Aorta (tissue), 5 donors: ENCODE data around the gene TADA2B. TPM values are rescaled to one million over a fixed set of nuclear protein-coding genes. Genes with fewer than 3 reads are reported as not detected.

Experiments used
- ATAC-seq: fragments of 200-7000 bp; cut with Tn5 transposase; one replicate; pipeline ENCODE4 v1.9.1; 2022; ENCODE audit warnings: moderate library complexity; ENCODE audit not compliant: low FRiP score
- DNase-seq, 2 donors: peaks; one replicate each; pipeline ENCODE4 v3.0.0-alpha.2; 2020
- H3K27ac ChIP-seq, 2 donors: one replicate each; pipeline ENCODE4 v1.5.1; 2013; ENCODE audit warnings: low read length in 2 of 2, mild to moderate bottlenecking in 2 of 2, moderate library complexity in 2 of 2, control low read depth in 1 of 2, inconsistent platforms in 1 of 2, low read depth in 1 of 2
- H3K27me3 ChIP-seq, 2 donors: one replicate each; pipeline ENCODE4 v1.6.1; 2013; ENCODE audit warnings: control low read depth in 1 of 2, low read length in 1 of 2, mild to moderate bottlenecking in 1 of 2, moderate library complexity in 1 of 2; ENCODE audit not compliant: insufficient read depth in 2 of 2, control insufficient read depth in 1 of 2
- H3K36me3 ChIP-seq, 2 donors: one replicate each; pipeline ENCODE4 v1.6.1; 2013; ENCODE audit warnings: control low read depth in 1 of 2, low read length in 1 of 2, mild to moderate bottlenecking in 1 of 2; ENCODE audit not compliant: insufficient read depth in 2 of 2, control insufficient read depth in 1 of 2
- H3K4me1 ChIP-seq, 2 donors: one replicate each; pipeline ENCODE4 v1.6.1; 2013; ENCODE audit warnings: low read length in 2 of 2, control low read depth in 1 of 2, mild to moderate bottlenecking in 1 of 2, moderate library complexity in 1 of 2; ENCODE audit not compliant: insufficient read depth in 2 of 2, control insufficient read depth in 1 of 2
- H3K4me3 ChIP-seq, 2 donors: one replicate each; pipeline ENCODE4 v1.5.1; 2013; ENCODE audit warnings: low read length in 2 of 2, control low read depth in 1 of 2, mild to moderate bottlenecking in 1 of 2
- H3K9me3 ChIP-seq: one replicate; pipeline ENCODE4 v1.6.1; 2013; ENCODE audit warnings: mild to moderate bottlenecking, low read length; ENCODE audit not compliant: control insufficient read depth
- WGBS, 2 donors: extraction: QIAGEN DNeasy Blood & Tissue Kit; methylation state at CpG; one replicate each; pipeline ENCODE4 v1.1.7; 2013; 5-methylcytosine and 5-hydroxymethylcytosine counted together
- intact Hi-C, 2 donors: fragments of 100-400 bp; cut with DNase I; formaldehyde crosslinking; loops; one replicate each; pipeline versions ENCODE4 v1.14.2 to v1.15.0; 2022
- polyA plus RNA-seq, 2 donors: library from polyadenylated mRNA; stranded (reverse); fragments of 200-250 nt; gene quantifications; one replicate each; pipeline ENCODE4 v1.2.3, GENCODE V29; 2013
- total RNA-seq, 2 donors: library from RNA; stranded (reverse); fragmentation: NEBNext Ultra II Directional; extraction: Animal tissue kit (Norgen Biotek cat#: 25700); gene quantifications; one replicate each; pipeline ENCODE4 v1.2.1, GENCODE V29; 2021
- donor health status: healthy with polysubstance abuse.
- donor health status: Bipolar disorder and iron deficiency.
- donor health status: DM: no; HTN: no; CAD: no.
- donor health status: DM: no; HTN: no; CAD: no.
- donor health status: DM: yes; HTN: yes; CAD: no.

TADA2B gene
- total and polyA plus RNA-seq, 4 donors: 6.5 to 19.2 (median 13.3) TPM

DNA sequence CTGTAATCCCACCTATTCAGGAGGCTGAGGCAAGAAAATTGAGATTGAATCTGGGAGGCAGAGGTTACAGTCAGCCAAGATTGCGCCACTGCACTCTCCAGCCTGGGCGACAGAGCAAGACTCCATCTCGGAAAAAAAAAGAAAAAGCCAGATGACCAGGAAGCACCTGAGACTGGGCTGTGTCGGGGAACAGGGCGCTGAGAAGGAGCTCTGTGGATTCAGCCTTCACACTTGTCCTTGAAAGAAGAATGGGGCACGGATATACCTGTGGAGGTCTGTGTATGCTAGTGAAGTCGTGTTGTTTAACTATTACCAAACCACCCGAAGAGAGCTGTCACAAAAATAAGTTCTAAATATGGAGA is 39.3 kb upstream of the TADA2B start:
- no peak for ATAC-seq
- H3K27me3 ChIP-seq: no peaks in the 10 kb centered on the region
- no peak overlapping the region for H3K4me3 ChIP-seq
- DNase-seq: no peak
- intact Hi-C loops: no loop called here
- H3K9me3 ChIP-seq: no peaks in the 10 kb centered on the region
- peaks cover 0 to 12% of the 10 kb centered on the region in 2 donors for H3K36me3 ChIP-seq
- 86 to 87% methylated on average over 8 of the region's 8 CpGs for WGBS, 2 donors
- H3K4me1 ChIP-seq: no peaks in the 10 kb centered on the region
- no peak overlapping the region for H3K27ac ChIP-seq

GRCh38 chr4:7004331-7004730 is 38.8 kb upstream of the TADA2B start:
- Histone ChIP-seq H3K9me3 (no peaks in the 10 kb centered on the region), H3K4me1 (no peaks in the 10 kb centered on the region), H3K4me3 (no peak overlapping the region), H3K27ac (no peak overlapping the region), H3K36me3 (peaks cover 0 to 12% of the 10 kb centered on the region in 2 donors), H3K27me3 (no peaks in the 10 kb centered on the region)
- intact Hi-C loops: no loop called here
- DNase-seq (no peak), ATAC-seq (no peak)
- WGBS, 2 donors: 84 to 90% methylated on average over 4 of the region's 4 CpGs

DNA sequence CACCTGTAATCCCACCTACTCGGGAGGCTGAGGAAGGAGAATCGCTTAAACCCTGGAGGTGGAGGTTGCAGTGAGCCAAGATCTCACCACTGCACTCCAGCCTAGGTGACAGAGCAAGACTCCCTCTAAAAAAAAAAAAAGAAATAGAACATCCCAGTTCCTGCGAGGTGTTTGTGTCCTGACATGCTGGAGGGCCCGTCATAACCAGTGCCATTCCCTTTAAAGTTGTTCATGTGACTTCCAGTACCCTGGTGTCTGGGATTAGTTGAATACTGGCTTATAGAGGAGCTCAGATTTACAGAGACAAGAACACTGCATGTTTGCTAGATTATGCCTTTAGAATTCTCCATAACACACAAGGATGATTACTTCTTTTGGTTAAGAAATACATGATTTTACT is 37.6 kb upstream of the TADA2B start:
- H3K9me3 ChIP-seq: no peaks in the 10 kb centered on the region

GRCh38 chr4:7006411-7006810 is 36.8 kb upstream of the TADA2B start:
- intact Hi-C loops: no loop called here
- H3K27ac ChIP-seq: no peak overlapping the region
- no peak overlapping the region for H3K4me3 ChIP-seq
- ATAC-seq (no peak), DNase-seq (no peak)
- H3K36me3 ChIP-seq: peaks cover 4 to 8% of the 10 kb centered on the region in 2 donors
- no peaks in the 10 kb centered on the region for H3K4me1 ChIP-seq
- no peaks in the 10 kb centered on the region for H3K9me3 ChIP-seq
- 44 to 47% methylated on average over 3 of the region's 3 CpGs for WGBS, 2 donors
- H3K27me3 ChIP-seq: no peaks in the 10 kb centered on the region

More for the DNA sequence above, 37.6 kb upstream of the TADA2B start:
- peaks cover 5 to 7% of the 10 kb centered on the region in 2 donors for H3K36me3 ChIP-seq
- no peaks in the 10 kb centered on the region for H3K27me3 ChIP-seq
- H3K4me3 ChIP-seq: no peak overlapping the region
- intact Hi-C loops: no loop called here
- H3K4me1 ChIP-seq: no peaks in the 10 kb centered on the region
- 91 to 92% methylated on average over 4 of the region's 4 CpGs for WGBS, 2 donors
- H3K27ac ChIP-seq: no peak overlapping the region
- ATAC-seq (no peak), DNase-seq (peak in 1 of 2 donors; percentile 10)

- H3K36me3 ChIP-seq: peaks cover 3 to 8% of the 10 kb centered on the region in 2 donors
- no peaks in the 10 kb centered on the region for H3K27me3 ChIP-seq
- H3K9me3 ChIP-seq: no peaks in the 10 kb centered on the region
- intact Hi-C loops: no loop called here
- no peak overlapping the region for H3K27ac ChIP-seq
- DNase-seq: peak; percentile 18 to 41
- no peak for ATAC-seq
- H3K4me1 ChIP-seq: no peaks in the 10 kb centered on the region
- WGBS, 2 donors: 88 to 89% methylated on average over 12 of the region's 12 CpGs
- H3K4me3 ChIP-seq: no peak overlapping the region
These were observed 35.8 kb upstream of the TADA2B start for GRCh38 chr4:7007142-7007907.

DNA sequence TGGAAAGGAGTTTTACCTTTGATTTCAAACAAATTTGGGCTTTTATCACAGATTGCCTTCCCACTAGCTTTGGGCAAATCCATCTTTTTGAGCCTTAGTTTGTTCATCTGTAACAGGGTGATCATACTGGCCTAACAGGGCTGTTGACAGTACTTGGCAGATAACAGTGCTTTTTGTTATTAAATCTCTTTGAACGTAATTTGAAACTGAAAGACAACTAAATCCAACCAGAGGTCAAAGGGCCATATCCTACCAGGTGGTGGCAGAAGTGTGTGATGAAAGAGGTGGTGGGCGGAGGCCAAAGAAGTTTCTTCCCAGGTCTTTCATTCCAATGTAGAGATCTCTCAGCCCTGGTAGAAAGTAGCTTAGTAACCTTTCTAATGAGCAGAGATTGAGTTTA is 35.2 kb upstream of the TADA2B start:
- DNase-seq: no peak
- no peak for ATAC-seq
- Histone ChIP-seq H3K27me3 (no peaks in the 10 kb centered on the region), H3K27ac (no peak overlapping the region), H3K4me3 (no peak overlapping the region), H3K36me3 (peaks cover 3 to 8% of the 10 kb centered on the region in 2 donors), H3K4me1 (no peaks in the 10 kb centered on the region), H3K9me3 (no peaks in the 10 kb centered on the region)
- WGBS, 2 donors: 69% methylated on average over 2 of the region's 2 CpGs
- intact Hi-C loops: no loop called here

GRCh38 chr4:7009564-7009963 is 33.6 kb upstream of the TADA2B start:
- no peak overlapping the region for H3K4me3 ChIP-seq
- peak in 1 of 2 donors; percentile 9 for DNase-seq
- intact Hi-C loops: no loop called here
- no peak for ATAC-seq
- H3K36me3 ChIP-seq: peaks cover 5 to 8% of the 10 kb centered on the region in 2 donors
- no peaks in the 10 kb centered on the region for H3K4me1 ChIP-seq
- no peaks in the 10 kb centered on the region for H3K27me3 ChIP-seq
- H3K9me3 ChIP-seq: no peaks in the 10 kb centered on the region
- whole genome bisulfite sequencing, 2 donors: 46 to 49% methylated on average over 5 of the region's 5 CpGs
- H3K27ac ChIP-seq: no peak overlapping the region

- no peaks in the 10 kb centered on the region for H3K9me3 ChIP-seq
- intact Hi-C loops: no loop called here
- no peaks in the 10 kb centered on the region for H3K4me1 ChIP-seq
- ATAC-seq: no peak
- peak in 1 of 2 donors; percentile 43 for DNase-seq
- H3K27me3 ChIP-seq: no peaks in the 10 kb centered on the region
- no peak overlapping the region for H3K4me3 ChIP-seq
- WGBS, 2 donors: 93% methylated on average over 11 of the region's 11 CpGs
- H3K27ac ChIP-seq: no peak overlapping the region
- peaks cover 4 to 8% of the 10 kb centered on the region in 2 donors for H3K36me3 ChIP-seq
These were observed 30.0 kb upstream of the TADA2B start for GRCh38 chr4:7013175-7013574.

GRCh38 chr4:7014815-7015214 is 28.4 kb upstream of the TADA2B start:
- intact Hi-C loops: no loop called here
- 94 to 97% methylated on average over 12 of the region's 12 CpGs for WGBS, 2 donors
- Histone ChIP-seq H3K27me3 (no peaks in the 10 kb centered on the region), H3K27ac (no peak overlapping the region), H3K4me1 (no peaks in the 10 kb centered on the region), H3K4me3 (no peak overlapping the region), H3K9me3 (no peaks in the 10 kb centered on the region), H3K36me3 (peaks cover 6 to 8% of the 10 kb centered on the region in 2 donors)
- ATAC-seq (no peak), DNase-seq (peak; percentile 27 to 56)
